DLD1 (cell line): Measurements from ENCODE around the gene CD320.
"Not testable (repeated sequence)": the region's sequence is repeated elsewhere in the genome, so short reads cannot be mapped to it uniquely, and the experiment has no call there.

Source experiments
- in situ Hi-C: cut with HindIII; loops from 2 replicates; pipeline ENCODE4 v1.10.0; 2017; ENCODE audit warnings: low sequenced_read_pairs

The CD320 gene

GRCh38 chr19:8333767-8334457 lies 25.8 kb upstream of the CD320 start:
- in situ Hi-C loops = no loop called here

DNA sequence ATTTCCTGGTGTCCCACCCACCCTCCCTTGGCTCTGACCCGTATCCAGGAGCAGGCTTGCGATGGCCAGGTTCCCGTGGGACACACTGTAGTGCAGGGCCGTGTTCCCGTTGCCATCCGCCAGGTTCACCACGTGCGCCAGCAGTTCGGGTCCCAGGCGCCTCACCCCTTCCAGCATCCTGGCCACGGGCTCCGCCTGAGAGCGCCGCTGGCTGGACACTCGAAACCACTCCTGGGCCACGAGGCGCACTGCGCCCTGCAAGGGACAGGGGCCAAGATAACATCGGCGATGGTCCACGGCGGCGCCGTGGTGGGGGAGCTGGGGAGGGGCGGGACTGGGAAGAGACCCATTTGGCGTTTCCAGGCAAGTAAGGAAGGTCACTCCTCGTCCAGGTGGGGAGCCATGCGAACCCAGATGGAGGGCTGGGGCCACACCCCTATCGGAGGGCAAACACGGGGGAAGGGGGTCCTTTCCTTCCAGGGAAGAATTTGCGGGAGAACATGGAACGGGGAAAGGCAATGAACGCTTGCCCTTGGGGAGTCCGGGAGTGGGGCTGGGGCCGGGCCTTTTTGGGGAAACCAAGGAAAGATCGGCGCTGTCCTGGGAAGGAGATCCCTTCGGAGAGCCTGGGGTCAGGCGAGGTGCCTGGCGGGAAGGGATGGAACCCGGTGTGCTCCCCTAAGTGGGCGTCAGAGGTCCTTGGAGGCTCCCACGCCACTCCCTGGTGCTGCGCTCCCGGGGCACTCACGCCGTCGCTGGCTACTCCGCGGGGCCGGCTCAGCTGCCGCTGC lies 25.0 kb upstream of the CD320 start:
- in situ Hi-C loops = no loop called here

- in situ Hi-C loops = no loop called here
These were observed 23.2 kb upstream of the CD320 start for GRCh38 chr19:8331263-8331845.

GRCh38 chr19:8329996-8330395 lies 21.8 kb upstream of the CD320 start:
- in situ Hi-C loops = no loop called here

DNA sequence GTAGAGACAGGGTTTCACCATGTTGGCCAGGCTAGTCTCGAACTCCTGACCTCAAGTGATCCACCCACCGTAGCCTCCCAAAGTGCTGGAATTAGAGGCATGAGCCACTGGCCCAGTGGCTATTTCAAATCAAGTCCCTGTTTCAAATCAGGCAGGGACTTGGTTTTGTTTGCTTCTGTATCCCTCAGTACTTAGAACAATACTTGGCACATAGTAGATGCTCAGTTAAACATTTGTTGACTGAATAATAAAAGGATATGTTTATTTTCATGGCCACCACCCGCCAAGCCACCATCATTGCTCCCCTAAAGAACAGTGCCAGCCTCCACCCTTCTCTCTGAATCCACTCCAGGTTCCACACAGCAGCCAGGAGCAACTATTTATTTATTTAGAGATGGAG lies 17.3 kb upstream of the CD320 start:
- in situ Hi-C loops = no loop called here

DNA sequence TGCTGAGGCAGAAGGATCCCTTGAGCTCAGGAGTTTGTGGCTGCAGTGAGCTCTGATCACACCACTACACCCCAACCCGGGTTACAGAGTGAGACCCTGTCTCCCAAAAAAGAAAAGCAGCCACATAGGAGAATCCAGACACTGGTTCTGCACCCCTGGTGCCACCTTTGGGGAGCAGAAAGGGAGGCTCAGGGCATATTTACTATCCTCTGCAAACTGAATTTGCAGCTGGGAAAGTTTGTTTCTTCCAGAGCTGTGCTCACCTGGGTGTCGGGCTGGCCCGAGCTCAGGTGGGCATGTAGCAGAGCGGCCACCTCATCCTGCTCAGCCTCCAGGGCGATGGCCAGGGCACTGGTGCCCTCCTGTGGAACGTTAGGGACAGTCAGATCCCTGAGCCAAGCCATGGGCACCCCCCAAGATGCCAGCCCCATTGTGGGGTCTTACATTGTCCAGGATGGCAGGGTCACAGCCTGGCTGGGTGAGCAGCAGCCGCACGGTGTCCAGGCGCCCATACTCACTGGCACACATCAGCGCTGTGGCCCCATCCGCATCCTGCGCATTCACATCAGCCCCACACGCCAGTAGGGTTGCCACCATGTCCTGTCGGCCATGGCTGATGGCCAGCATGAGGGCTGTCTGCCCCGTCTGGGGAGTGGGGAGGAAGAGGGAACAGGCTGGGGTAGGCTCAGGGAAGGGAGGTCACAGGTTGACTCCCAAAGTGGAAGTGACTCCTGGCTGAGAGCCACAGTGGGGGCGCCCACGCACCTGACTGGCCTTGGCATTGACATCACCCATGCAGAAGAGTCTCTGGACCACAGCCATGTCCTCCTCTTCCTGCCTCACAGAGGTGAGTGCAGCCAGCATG lies 16.3 kb upstream of the CD320 start:
- in situ Hi-C loops = no loop called here

DNA sequence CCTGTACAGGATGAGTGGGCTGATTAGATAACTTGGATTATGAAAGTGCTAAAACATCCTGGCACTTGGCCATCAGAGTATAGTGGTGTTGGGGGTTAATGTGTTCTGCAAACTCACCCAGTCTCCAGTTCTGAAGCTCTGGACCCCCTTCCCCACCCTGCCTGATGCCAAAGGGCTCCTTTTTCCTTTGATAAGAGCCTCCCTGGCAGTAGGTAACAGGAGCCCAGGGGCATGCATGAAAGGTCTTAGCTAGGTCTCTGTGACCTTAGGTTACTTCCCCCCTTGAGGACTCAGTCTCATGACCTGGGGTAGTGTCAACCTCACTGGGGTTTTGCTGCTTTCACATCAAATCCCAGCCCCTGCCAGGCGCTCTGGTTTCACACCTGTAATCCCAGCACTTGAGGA lies 15.6 kb upstream of the CD320 start:
- in situ Hi-C loops = no loop called here

DNA sequence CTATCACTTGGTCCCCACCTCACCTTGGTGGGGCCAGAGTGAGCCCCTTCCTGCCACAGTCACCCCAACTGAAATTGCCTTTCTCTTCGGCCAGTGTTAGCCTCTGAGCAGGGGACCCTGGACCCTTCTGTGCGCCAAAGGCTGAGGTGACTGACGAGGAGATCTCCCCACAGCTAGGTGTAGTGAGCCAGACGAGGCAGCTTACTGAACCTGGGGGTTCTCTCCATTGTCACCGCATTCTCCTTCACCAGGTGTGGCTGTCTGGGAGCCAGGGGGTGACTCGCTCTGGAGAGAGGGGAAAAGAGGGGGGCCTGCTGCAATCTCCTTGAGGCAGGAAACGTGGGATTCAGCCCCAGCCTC lies 14.5 kb upstream of the CD320 start:
- in situ Hi-C loops = no loop called here

DNA sequence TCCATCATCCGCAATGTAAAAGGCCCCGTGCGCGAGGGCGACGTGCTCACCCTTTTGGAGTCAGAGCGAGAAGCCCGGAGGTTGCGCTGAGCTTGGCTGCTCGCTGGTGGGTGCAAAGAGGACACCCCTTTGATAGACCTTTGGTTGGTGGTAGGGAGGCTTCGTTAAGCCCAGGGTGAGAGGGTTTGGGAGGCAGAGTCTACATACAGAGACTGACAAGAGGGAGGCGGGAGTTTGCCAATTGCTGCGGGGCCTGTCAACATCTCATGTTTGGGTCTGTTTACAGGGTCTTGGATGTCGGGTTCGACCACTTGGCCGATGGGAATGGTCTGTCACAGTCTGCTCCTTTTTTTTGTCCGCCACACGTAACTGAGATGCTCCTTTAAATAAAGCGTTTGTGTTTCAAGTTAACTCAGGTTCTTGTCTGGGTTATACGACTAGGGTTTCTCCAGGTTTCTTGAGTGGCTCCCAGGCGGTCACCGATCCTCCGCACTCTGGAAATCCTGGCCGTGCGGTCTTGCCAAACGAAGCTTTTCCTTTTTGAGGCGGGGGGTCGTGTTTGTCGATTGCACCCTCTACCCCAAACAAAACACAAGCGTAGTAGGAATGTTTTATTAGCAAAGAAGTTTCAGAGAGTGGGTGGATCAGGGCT lies 14.0 kb upstream of the CD320 start:
- in situ Hi-C loops = no loop called here

GRCh38 chr19:8321067-8321985 lies 13.2 kb upstream of the CD320 start, which contains the start of the genes NDUFA7 and RPS28:
NDUFA7 (minus strand) TSS chr19:8321375; CDS start chr19:8321358, 17 bp downstream.
RPS28 (plus strand) TSS chr19:8321496; CDS start chr19:8321531, 35 bp downstream.
- in situ Hi-C loops = no loop called here

GRCh38 chr19:8320564-8321066 lies 12.5 kb upstream of the CD320 start:
- in situ Hi-C loops = no loop called here

DNA sequence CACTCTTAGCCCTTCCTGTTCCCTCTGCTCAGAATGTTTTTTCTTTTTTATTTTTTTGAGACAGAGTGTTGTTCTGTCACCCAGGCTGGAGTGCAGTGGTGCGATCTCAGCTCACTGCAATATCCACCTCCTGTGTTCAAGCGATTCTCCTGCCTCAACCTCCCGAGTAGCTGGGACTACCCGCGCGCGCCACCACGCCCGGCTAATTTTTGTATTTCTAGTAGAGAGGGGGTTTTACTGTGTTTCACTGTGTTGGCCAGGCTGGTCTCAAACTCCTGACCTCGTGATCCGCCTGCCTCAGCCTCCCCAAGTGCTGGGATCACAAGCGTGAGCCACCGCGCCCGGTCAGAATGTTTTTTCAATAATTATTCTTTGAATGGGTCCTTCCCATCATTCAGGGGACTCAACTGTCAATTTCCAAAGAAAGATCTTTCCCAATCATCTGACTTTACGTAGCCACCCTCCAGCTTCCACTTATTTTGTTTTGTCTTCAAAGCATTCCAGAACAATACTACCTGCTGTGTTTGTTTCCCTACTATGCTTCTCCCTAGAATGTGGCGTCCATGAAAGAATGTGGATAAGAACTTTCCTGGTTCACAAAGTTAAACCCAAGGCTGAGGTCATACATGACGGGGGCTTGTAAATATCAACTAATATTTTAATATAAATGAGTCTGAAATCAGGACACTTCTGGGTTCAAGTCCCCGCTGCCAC lies 11.8 kb upstream of the CD320 start:
- in situ Hi-C loops = no loop called here

DNA sequence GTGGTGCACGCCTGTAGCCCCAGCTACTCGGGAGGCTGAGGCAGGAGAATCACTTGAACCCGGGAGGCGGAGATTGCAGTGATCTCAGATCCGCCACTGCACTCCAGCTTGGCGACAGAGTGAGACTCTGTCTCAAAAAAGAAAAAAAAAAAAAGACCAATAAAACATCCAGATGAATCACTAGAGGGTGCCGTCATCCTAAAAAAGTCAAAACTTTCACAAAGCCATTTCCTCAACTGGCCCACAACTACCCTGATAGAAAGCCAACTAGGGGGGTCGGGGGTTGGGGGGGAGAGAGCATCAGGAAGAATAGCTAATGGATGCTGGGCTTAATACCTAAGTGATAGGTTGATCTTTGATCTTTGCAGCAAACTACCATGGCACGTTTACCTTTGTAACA lies 10.7 kb upstream of the CD320 start:
- in situ Hi-C loops = not testable (repeated sequence)

DNA sequence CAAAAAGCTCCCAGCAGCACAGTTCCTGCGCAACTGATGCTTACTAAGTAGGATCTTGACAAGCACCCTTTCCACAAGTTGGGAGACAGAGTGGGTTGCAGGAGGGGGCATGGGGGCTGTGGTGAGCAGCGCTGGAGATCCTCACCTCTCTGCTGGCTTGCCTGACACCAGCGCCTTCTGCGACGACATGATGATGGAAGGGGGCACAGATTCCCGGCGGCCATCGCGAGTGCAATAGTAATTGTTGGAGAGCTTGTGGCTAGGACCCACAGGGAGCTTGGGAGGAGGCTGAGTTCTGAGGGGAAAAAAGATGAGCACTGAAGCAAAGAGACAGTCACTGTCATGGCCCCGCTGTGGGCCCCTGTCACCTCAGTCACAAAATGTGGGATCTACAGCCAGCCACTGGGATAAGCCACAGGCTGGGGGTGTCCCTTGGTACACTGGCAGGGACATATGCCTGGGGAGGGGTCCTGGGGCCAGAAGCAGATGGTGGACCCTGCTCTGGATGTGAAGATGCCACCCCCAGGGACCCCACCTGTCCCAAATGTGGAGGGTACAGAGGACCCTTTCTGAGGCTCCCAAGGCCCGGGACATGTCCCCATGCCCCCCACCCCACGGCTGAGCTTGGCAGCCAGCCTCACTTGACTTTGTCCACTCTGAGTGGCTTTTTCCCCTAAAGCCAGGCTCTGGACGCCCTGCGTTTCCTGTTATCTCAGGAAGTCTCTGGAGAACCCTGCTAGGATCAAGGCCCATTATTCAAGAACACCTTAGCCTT lies 8.4 kb upstream of the CD320 start:
- in situ Hi-C loops = no loop called here

GRCh38 chr19:8314981-8315640 lies 7.0 kb upstream of the CD320 start:
- in situ Hi-C loops = not testable (repeated sequence)

DNA sequence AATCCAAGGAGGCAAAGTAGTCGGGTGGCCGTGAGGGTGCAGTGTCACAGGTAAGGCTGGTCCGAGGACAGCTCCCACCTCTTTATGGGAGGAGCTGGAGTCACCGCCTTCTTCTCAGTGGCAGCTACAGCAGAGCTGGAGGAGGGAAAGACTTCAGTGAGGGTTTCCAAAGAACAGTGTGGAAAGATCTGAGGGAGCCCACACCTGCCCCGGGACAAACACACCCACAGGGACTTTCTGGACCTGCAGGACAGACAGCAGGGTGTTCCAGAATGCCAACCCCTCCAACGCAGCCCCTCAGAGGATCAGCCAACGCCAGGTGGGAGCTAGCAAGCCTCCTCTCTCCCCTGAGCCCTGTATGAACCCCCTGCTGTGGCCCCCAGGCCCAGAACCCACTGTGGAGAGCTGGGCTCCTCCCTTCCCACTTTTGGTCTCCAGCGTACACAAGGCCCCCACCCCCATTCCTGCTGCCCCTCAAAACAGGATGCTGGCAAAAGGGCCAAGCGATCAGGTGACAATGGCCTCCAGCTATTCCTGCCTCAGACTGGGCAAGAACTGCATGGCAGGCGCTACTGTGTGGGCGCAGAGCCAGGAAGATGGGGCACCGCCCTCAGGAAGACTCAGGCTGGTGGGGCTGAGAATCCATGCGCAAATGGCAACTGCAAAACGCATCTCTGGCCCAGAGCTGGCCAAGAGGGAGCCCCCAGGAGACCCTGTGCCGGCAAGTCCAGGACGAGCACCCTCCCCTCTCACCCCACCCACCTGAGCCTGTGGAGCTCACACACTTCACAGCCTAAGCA lies 3.5 kb upstream of the CD320 start:
- in situ Hi-C loops = no loop called here
